HepG2 (cell line): ENCODE results near the gene SP140L. TPM values are rescaled to one million over a fixed set of nuclear protein-coding genes. Genes with fewer than 3 reads are reported as not detected.
"Not testable (repeated sequence)": the region's sequence is repeated elsewhere in the genome, so short reads cannot be mapped to it uniquely, and the experiment has no call there.

Experiments
- ATAC-seq: fragments of 200-7000 bp; cut with Tn5 transposase; 3 replicates; pipeline ENCODE4 v1.9.1; 2020; ENCODE audit warnings: mild to moderate bottlenecking, moderate library complexity
- BruUV-seq: library from RNA; stranded (reverse); fragments of 400-500 nt; replicated peaks from 2 replicates; lab custom pipeline; 2021; lab: Mats Ljungman, UMichigan
- CTCF ChIA-PET: fragments of 300-600 bp; formaldehyde crosslinking; extraction: SDS; loops from one replicate; lab custom pipeline; 2021; ENCODE audit warnings: low total read pairs, inconsistent platforms, low intra/inter-chr PET ratio; lab: Yijun Ruan, JAX
- POLR2A ChIA-PET: fragments of 350-600 bp; sonication (Branson Sonifier 250); formaldehyde crosslinking; loops from one replicate; lab custom pipeline; 2020; ENCODE audit warnings: antibody characterized with exemption, inconsistent platforms; lab: Yijun Ruan, JAX
- DNase-seq: peaks from one replicate; pipeline ENCODE4 v3.0.0-alpha.2; 2015; ENCODE audit warnings: low spot score
- FAIRE-seq: peaks from 3 replicates; lab custom pipeline; 2011; peaks lifted over from hg19 to GRCh38; lab: Jason Lieb, UNC
- H2AFZ ChIP-seq: one replicate; pipeline ENCODE4 v1.6.1; 2011; ENCODE audit warnings: low read length, inconsistent platforms
- H3K27ac ChIP-seq: fragments of 300-600 bp; 3 replicates; pipeline ENCODE4 v1.8.0; 2011; ENCODE audit warnings: mixed run types, mild to moderate bottlenecking, mixed read lengths, low read length, inconsistent platforms; ENCODE audit not compliant: insufficient read depth; ENCODE audit errors: extremely low read length
- H3K27me3 ChIP-seq, 2 experiments: fragments of 200-600 bp in 1 of 2; 2 replicates in 1 of 2; 3 replicates in 1 of 2; pipeline versions ENCODE4 v1.6.0 to v1.8.0; 2011; ENCODE audit warnings: low read length in 2 of 2, mild to moderate bottlenecking in 2 of 2, moderate library complexity in 2 of 2, inconsistent platforms in 1 of 2; ENCODE audit not compliant: insufficient read depth in 2 of 2, control insufficient read depth in 1 of 2
- H3K36me3 ChIP-seq, 2 experiments: fragments of 200-600 bp in 1 of 2; replicated peaks in 1 of 2; 2 replicates in 1 of 2; 3 replicates in 1 of 2; pipeline versions ENCODE4 v1.5.1 to v1.8.0; 2011; ENCODE audit warnings: low read length in 2 of 2, inconsistent platforms in 1 of 2; ENCODE audit not compliant: insufficient read depth in 2 of 2, control insufficient read depth in 1 of 2
- H3K4me1 ChIP-seq: 2 replicates; pipeline ENCODE4 v1.5.1; 2012; ENCODE audit warnings: low read length, inconsistent platforms; ENCODE audit not compliant: insufficient read depth
- H3K4me2 ChIP-seq: 2 replicates; pipeline ENCODE4 v1.6.0; 2011; ENCODE audit warnings: low read depth, low read length, inconsistent platforms
- H3K4me3 ChIP-seq, 3 experiments: fragments of 200-600 bp in 1 of 3; sonication (generic), shearing (Covaris generic) in 1 of 3; replicated peaks in 1 of 3; 2 replicates each; pipeline ENCODE4 v1.5.1; 2011 to 2016; ENCODE audit warnings: low read length in 3 of 3, inconsistent platforms in 2 of 3, low read depth in 2 of 3, mild to moderate bottlenecking in 2 of 3, control low read depth in 1 of 3, mixed read lengths in 1 of 3; ENCODE audit not compliant: insufficient read depth in 1 of 3
- H3K79me2 ChIP-seq: one replicate; pipeline ENCODE4 v1.6.1; 2011; ENCODE audit warnings: low read length, inconsistent platforms; ENCODE audit not compliant: insufficient read depth
- H3K9ac ChIP-seq: 2 replicates; pipeline ENCODE4 v1.6.0; 2011; ENCODE audit warnings: mild to moderate bottlenecking, low read depth, low read length, inconsistent platforms; ENCODE audit not compliant: insufficient read depth
- H3K9me3 ChIP-seq: 2 replicates; pipeline ENCODE4 v1.5.1; 2012; ENCODE audit warnings: mild to moderate bottlenecking, low read length
- H4K20me1 ChIP-seq: 2 replicates; pipeline ENCODE4 v1.6.0; 2011; ENCODE audit warnings: inconsistent platforms, mild to moderate bottlenecking, low read length, moderate library complexity; ENCODE audit not compliant: insufficient read depth
- HOXA5 ChIP-seq: sonication (generic); formaldehyde crosslinking; IDR thresholded peaks from 2 replicates; pipeline ENCODE4 v1.4.0; 2020; ENCODE audit warnings: missing genetic modification reagents
- NR2C2 ChIP-seq: sonication (generic); formaldehyde crosslinking; IDR thresholded peaks from 2 replicates; pipeline ENCODE4 v1.4.0; 2020; ENCODE audit warnings: missing genetic modification reagents, mild to moderate bottlenecking, moderate library complexity, borderline replicate concordance
- RBM39 ChIP-seq: fragments of 200-400 bp; formaldehyde crosslinking; IDR thresholded peaks from one replicate; pipeline ENCODE4 v1.6.1; 2018; ENCODE audit warnings: antibody characterized with exemption, mild to moderate bottlenecking, low read depth, low read length; ENCODE audit not compliant: poor library complexity, severe bottlenecking
- SMAD1 ChIP-seq: sonication (generic); formaldehyde crosslinking; IDR thresholded peaks from 2 replicates; pipeline ENCODE4 v1.4.0; 2020; ENCODE audit warnings: missing genetic modification reagents, low read depth, mild to moderate bottlenecking, borderline replicate concordance
- SMARCC2 ChIP-seq: fragments of 450-650 bp; IDR thresholded peaks from 2 replicates; pipeline ENCODE4 v1.6.1; 2017; ENCODE audit warnings: antibody characterized with exemption, mild to moderate bottlenecking
- TCF7L2 ChIP-seq: IDR thresholded peaks from 2 replicates; pipeline ENCODE4 v1.6.1; 2011; ENCODE audit warnings: mild to moderate bottlenecking, low read depth, low read length, moderate library complexity
- ZFP37 ChIP-seq: sonication (generic); formaldehyde crosslinking; IDR thresholded peaks from 2 replicates; pipeline ENCODE4 v1.4.0; 2020; ENCODE audit warnings: missing genetic modification reagents, borderline replicate concordance
- ZNF616 ChIP-seq: sonication (generic); formaldehyde crosslinking; IDR thresholded peaks from 2 replicates; pipeline ENCODE4 v1.5.0; 2020; ENCODE audit warnings: low read depth, mild to moderate bottlenecking, missing genetic modification reagents
- ZNF766 ChIP-seq: sonication (generic); formaldehyde crosslinking; IDR thresholded peaks from 2 replicates; pipeline ENCODE4 v1.5.0; 2020; ENCODE audit warnings: missing genetic modification reagents, borderline replicate concordance
- ZNF773 ChIP-seq: sonication (generic); formaldehyde crosslinking; IDR thresholded peaks from 2 replicates; pipeline ENCODE4 v1.4.0; 2020; ENCODE audit warnings: missing genetic modification reagents, borderline replicate concordance
- ZNF891 ChIP-seq: sonication (generic); formaldehyde crosslinking; IDR thresholded peaks from 2 replicates; pipeline ENCODE4 v1.5.0; 2020; ENCODE audit warnings: mild to moderate bottlenecking, missing genetic modification reagents
- WGBS: methylation state at CpG from one replicate; pipeline ENCODE4 v1.1.6; 2017; ENCODE audit warnings: low lambda C conversion rate; 5-methylcytosine and 5-hydroxymethylcytosine counted together
- in situ Hi-C: cut with HindIII; loops from 2 replicates; pipeline ENCODE4 v1.10.0; 2017; ENCODE audit warnings: low pct_unique_long_range_greater_than_20kb; ENCODE audit not compliant: extremely low pct_ligation_motif_present
- intact Hi-C: fragments of 100-400 bp; cut with micrococcal nuclease; formaldehyde crosslinking; loops from one replicate; pipeline ENCODE4 v1.10.0; 2022; ENCODE audit not compliant: unreplicated experiment
- polyA plus RNA-seq, 8 experiments: library from polyadenylated mRNA; depleted of rRNA in 3 of 8; stranded (reverse) in 7 of 8; unstranded in 1 of 8; fragments of >200 nt; fragmentation: Illumina TruSeq in 4 of 8; extraction: Trizol in 4 of 8; gene quantifications; 2 replicates each; pipeline versions ENCODE4 v1.2.1 to v1.2.3, GENCODE V29; 2011 to 2016; ENCODE audit warnings: low read depth in 4 of 8, missing spikeins in 1 of 8, mixed read lengths in 1 of 8; ENCODE audit not compliant: insufficient read depth in 1 of 8
- total RNA-seq, 5 experiments: library from RNA; depleted of rRNA; stranded (reverse); fragments of >200 nt; fragmentation: Illumina TruSeq; extraction: Trizol; gene quantifications; 2 replicates each; pipeline ENCODE4 v1.2.3, GENCODE V29; 2016; ENCODE audit warnings: low read depth in 1 of 5
- TF ChIP-seq, protein P1 (sequence below): sonication (generic); formaldehyde crosslinking; IDR thresholded peaks from 2 replicates; pipeline ENCODE4 v1.4.0; 2020; ENCODE audit warnings: mild to moderate bottlenecking, missing genetic modification reagents
- TF ChIP-seq, protein P2 (sequence below): fragments of 450-650 bp; IDR thresholded peaks from 2 replicates; pipeline ENCODE4 v1.6.1; 2017
- TF ChIP-seq, protein P3 (sequence below): sonication (generic); formaldehyde crosslinking; conservative IDR thresholded peaks from 2 replicates; pipeline ENCODE4 v1.8.0; 2022; ENCODE audit warnings: missing genetic modification reagents
- TF ChIP-seq, protein P4 (sequence below): sonication (generic); formaldehyde crosslinking; IDR thresholded peaks from 2 replicates; pipeline ENCODE4 v1.8.0; 2022; ENCODE audit warnings: mild to moderate bottlenecking, missing genetic modification reagents, moderate library complexity

The SP140L gene
- total and polyA plus RNA-seq, 2 of the 13 experiments (the other 11 are each of a cell fraction or from before 2014, with no cell fraction given) = 10.9 to 17.5 TPM

DNA sequence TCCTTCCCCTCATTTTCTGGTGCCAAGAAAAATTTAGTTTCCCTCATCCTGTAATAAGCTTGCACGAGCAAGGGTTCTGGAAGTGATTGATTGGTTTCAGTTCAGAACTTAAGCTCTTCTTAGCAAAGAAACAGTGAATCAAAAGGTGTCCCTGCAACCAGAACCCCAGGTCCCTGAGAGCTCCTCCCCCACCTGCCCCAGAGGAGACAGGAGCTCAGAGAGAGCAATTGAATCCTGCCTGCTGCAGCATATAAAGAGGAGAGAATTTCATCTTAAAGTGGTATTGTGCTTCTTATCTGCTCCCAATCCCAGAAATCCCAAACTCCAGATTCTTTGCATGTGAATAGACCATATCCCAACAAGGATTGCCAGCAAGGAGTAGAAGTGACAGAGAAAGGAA lies 15.4 kb upstream of the SP140L start:
- CTCF ChIA-PET, H3K9ac ChIP-seq, H3K79me2 ChIP-seq, ATAC-seq, H3K36me3 ChIP-seq, BruUV-seq, DNase-seq, H2AFZ ChIP-seq, H3K27ac ChIP-seq, H3K4me3 ChIP-seq, H3K4me1 ChIP-seq, POLR2A ChIA-PET, in situ Hi-C loops, H3K4me2 ChIP-seq, intact Hi-C loops, H4K20me1 ChIP-seq, H3K9me3 ChIP-seq: not testable (repeated sequence)
- peaks cover 1 to 45% of the 10 kb centered on the region in 2 experiments; a peak in 3 of 5 replicates for H3K27me3 ChIP-seq
- whole genome bisulfite sequencing = 7% methylated on average over 1 of the region's 1 CpG
- peak; percentile 78 for FAIRE-seq

DNA sequence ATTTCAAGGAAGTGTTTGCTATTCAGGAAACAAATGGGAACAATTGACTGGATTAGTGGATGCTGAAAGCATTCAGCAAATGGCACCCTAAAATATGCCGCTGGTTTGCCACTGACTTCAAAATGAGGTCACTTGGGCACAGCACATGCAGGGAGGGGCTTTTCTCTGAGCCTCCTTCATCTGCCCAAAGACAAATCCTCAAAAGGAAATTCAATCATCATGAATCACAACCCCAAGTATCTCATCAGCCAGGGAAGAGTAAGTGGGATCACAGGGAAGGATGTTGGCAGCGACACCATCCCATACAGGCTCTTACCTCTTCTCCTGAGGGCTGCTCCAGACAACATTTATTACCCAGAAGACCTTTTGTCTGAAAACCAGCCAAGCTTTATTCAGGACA lies 14.4 kb upstream of the SP140L start:
- ATAC-seq (no peak), DNase-seq (no peak), FAIRE-seq (no peak)
- ChIA-PET CTCF (no interaction called here), POLR2A (interaction anchor here (1.5 to 2.4 kb wide), 2 partner anchors 11 to 14 kb away, joined by 4 to 6 read pairs; partner anchors contain the start of gene SP140L)
- intact Hi-C loops (no loop called here), in situ Hi-C loops (no loop called here)
- WGBS = 22% methylated on average over 2 of the region's 2 CpGs
- Histone ChIP-seq H3K79me2 (no peaks in the 10 kb centered on the region), H3K27ac (no peak overlapping the region), H2AFZ (no peak overlapping the region), H3K4me2 (no peak overlapping the region), H4K20me1 (no peaks in the 10 kb centered on the region), H3K27me3 (peaks cover 0 to 39% of the 10 kb centered on the region in 2 experiments; a peak in 3 of 5 replicates), H3K4me3 (no peak overlapping the region), H3K9ac (no peak overlapping the region), H3K4me1 (no peaks in the 10 kb centered on the region), H3K36me3 (no peaks in the 10 kb centered on the region), H3K9me3 (no peaks in the 10 kb centered on the region)
- BruUV-seq = no TSS peak
- no peak for TF ChIP-seq RBM39
- no peak for TF ChIP-seq SMARCC2
- no peak for TF ChIP-seq TCF7L2
- TF ChIP-seq ZNF891 (CRISPR knock-in tag) = no peak
- no peak for TF ChIP-seq ZNF766 (CRISPR knock-in tag)
- TF ChIP-seq NR2C2 (CRISPR knock-in tag) = no peak
- no peak for TF ChIP-seq ZFP37 (CRISPR knock-in tag)
- no peak for TF ChIP-seq SMAD1 (CRISPR knock-in tag)
- no peak for TF ChIP-seq ZNF773 (CRISPR knock-in tag)
- TF ChIP-seq, protein P1, sequence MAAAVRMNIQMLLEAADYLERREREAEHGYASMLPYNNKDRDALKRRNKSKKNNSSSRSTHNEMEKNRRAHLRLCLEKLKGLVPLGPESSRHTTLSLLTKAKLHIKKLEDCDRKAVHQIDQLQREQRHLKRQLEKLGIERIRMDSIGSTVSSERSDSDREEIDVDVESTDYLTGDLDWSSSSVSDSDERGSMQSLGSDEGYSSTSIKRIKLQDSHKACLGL (CRISPR knock-in tag) = no peak
- TF ChIP-seq, protein P2, sequence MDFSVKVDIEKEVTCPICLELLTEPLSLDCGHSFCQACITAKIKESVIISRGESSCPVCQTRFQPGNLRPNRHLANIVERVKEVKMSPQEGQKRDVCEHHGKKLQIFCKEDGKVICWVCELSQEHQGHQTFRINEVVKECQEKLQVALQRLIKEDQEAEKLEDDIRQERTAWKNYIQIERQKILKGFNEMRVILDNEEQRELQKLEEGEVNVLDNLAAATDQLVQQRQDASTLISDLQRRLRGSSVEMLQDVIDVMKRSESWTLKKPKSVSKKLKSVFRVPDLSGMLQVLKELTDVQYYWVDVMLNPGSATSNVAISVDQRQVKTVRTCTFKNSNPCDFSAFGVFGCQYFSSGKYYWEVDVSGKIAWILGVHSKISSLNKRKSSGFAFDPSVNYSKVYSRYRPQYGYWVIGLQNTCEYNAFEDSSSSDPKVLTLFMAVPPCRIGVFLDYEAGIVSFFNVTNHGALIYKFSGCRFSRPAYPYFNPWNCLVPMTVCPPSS = no peak
- no peak for TF ChIP-seq HOXA5 (CRISPR knock-in tag)
- TF ChIP-seq, protein P3, sequence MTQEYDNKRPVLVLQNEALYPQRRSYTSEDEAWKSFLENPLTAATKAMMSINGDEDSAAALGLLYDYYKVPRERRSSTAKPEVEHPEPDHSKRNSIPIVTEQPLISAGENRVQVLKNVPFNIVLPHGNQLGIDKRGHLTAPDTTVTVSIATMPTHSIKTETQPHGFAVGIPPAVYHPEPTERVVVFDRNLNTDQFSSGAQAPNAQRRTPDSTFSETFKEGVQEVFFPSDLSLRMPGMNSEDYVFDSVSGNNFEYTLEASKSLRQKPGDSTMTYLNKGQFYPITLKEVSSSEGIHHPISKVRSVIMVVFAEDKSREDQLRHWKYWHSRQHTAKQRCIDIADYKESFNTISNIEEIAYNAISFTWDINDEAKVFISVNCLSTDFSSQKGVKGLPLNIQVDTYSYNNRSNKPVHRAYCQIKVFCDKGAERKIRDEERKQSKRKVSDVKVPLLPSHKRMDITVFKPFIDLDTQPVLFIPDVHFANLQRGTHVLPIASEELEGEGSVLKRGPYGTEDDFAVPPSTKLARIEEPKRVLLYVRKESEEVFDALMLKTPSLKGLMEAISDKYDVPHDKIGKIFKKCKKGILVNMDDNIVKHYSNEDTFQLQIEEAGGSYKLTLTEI (CRISPR knock-in tag) = no peak
- TF ChIP-seq, protein P4, sequence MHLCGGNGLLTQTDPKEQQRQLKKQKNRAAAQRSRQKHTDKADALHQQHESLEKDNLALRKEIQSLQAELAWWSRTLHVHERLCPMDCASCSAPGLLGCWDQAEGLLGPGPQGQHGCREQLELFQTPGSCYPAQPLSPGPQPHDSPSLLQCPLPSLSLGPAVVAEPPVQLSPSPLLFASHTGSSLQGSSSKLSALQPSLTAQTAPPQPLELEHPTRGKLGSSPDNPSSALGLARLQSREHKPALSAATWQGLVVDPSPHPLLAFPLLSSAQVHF (CRISPR knock-in tag) = no peak
- no peak for TF ChIP-seq ZNF616 (CRISPR knock-in tag)
